ENCODE results near the gene CCL25. TPM values are rescaled to one million over a fixed set of nuclear protein-coding genes. Genes with fewer than 3 reads are reported as not detected.

Gene CCL25
- total and polyA plus RNA-seq, 2 donors (not counting 3 experiments of a cell fraction or from before 2014, with no cell fraction given): not detected

DNA sequence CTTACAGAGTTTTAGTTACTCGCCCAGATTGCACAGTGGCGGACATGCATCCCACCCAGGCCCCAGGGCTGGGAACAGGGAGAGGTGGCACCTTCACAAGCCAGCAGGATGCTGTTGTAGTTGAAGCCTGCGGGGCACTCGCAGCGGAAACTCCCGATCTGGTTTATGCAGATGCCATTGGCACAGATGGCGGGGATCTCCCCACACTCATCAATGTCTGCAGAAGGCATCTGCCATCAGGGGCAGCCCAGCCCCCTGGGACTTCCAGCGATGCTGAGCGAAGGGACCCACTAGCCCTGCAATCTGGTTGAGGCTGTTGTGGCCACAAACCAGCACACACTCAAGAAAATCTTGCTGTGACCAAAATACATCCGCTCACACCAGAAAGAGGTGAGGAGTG lies 44.6 kb downstream of the CCL25 start:
- Histone ChIP-seq H3K27me3 (ENCODE audit: control insufficient read depth in 2 of 2, insufficient read depth in 2 of 2, low read length in 2 of 2) (no peaks in the 10 kb centered on the region), H3K9me1 (replicated peaks; ENCODE audit: control insufficient read depth, extremely low read depth, insufficient read depth, low read length) (no peaks in the 10 kb centered on the region), H3K36me3 (ENCODE audit: control insufficient read depth in 2 of 2, extremely low read depth in 1 of 2, insufficient read depth in 2 of 2, low read length in 2 of 2) (no peaks in the 10 kb centered on the region), H3K9ac (replicated peaks; ENCODE audit: extremely low read depth, insufficient read depth, low read length) (no peak overlapping the region), H2AFZ (ENCODE audit: low read depth, low read length) (no peak overlapping the region), H3K27ac (ENCODE audit: insufficient read depth, low read depth, low read length) (no peak overlapping the region), H4K20me1 (replicated peaks; ENCODE audit: control insufficient read depth, extremely low read depth, insufficient read depth, low read length) (no peaks in the 10 kb centered on the region), H3K4me3 (replicated peaks in 1 of 3; ENCODE audit: insufficient read depth in 1 of 3, low read depth in 1 of 3, low read length in 3 of 3) (no peak overlapping the region), H3K9me3 (replicated peaks; ENCODE audit: control insufficient read depth, insufficient read depth, low read length) (peaks cover 8% of the 10 kb centered on the region), H3K4me2 (ENCODE audit: insufficient read depth, low read length) (no peak overlapping the region), H3K4me1 (ENCODE audit: control insufficient read depth, extremely low read depth, insufficient read depth, low read length) (no peaks in the 10 kb centered on the region), H3K79me2 (ENCODE audit: control insufficient read depth, insufficient read depth, low read length) (no peaks in the 10 kb centered on the region)
- ChIA-PET POLR2A (no interaction called here), CTCF (no interaction called here)
- DNase-seq (ENCODE audit: low read depth, low spot score) (no peak), FAIRE-seq (no peak)
- TF ChIP-seq JUN (IDR thresholded peaks at IDR 0.05; ENCODE audit: borderline replicate concordance, insufficient read depth, insufficient read length, low read depth) (no peak), MYC (IDR thresholded peaks at IDR 0.05; ENCODE audit: low read depth, low read length) (no peak), FOS (IDR thresholded peaks at IDR 0.05; ENCODE audit: borderline replicate concordance, insufficient read depth, low read length) (no peak), POLR2A (IDR thresholded peaks at IDR 0.05; ENCODE audit: low read depth, low read length) (no peak)
- TF ChIP-seq, protein P1, sequence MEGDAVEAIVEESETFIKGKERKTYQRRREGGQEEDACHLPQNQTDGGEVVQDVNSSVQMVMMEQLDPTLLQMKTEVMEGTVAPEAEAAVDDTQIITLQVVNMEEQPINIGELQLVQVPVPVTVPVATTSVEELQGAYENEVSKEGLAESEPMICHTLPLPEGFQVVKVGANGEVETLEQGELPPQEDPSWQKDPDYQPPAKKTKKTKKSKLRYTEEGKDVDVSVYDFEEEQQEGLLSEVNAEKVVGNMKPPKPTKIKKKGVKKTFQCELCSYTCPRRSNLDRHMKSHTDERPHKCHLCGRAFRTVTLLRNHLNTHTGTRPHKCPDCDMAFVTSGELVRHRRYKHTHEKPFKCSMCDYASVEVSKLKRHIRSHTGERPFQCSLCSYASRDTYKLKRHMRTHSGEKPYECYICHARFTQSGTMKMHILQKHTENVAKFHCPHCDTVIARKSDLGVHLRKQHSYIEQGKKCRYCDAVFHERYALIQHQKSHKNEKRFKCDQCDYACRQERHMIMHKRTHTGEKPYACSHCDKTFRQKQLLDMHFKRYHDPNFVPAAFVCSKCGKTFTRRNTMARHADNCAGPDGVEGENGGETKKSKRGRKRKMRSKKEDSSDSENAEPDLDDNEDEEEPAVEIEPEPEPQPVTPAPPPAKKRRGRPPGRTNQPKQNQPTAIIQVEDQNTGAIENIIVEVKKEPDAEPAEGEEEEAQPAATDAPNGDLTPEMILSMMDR (IDR thresholded peaks at IDR 0.05; ENCODE audit: extremely low read depth in 1 of 2, insufficient read depth in 1 of 2, low read depth in 1 of 2, low read length in 2 of 2): no peak
- no TSS peak for BruUV-seq (replicated peaks)
- dilution Hi-C loops (cut with MboI; ENCODE audit: extremely low pct_ligation_motif_present, low sequenced_read_pairs): no loop called here
- intact Hi-C loops (cut with micrococcal nuclease): no loop called here

DNA sequence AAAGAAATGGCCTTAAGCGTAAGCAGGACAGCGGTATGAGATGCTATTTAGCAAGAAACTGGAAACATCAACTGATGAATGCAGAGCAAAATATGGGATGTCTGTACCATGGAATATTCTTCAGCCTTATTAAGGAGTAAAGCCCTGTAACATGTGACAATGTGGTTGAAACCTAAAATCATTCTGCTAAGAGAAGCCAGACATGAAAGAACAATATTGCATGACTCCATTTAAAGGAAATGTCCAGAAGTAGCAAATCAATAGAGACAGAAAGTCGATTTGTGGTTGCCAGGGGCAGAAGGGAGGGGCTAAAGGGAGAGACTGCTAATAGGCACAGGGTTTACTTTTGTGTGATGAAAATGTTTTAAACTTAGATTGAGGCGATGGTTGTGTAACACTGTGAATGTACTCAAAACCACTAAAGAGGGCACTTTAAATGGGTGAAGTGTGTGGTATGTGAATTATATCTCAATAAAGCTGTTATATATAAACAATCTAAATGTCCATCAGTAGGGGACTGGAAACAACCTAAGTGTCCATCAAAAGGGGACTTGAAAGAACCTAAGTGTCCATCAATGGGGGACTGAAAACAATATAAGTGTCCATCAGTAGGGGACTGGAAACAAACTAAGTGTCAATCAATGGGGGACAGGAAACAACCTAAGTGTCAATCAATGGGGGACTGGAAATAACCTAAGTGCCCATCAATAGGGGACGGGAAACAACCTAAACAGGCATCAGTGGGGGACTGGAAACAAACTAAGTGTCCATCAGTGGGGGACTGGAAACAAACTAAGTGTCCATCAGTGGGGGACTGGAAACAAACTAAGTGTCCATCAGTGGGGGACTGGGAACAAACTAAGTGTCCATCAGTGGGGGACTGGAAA lies 45.4 kb downstream of the CCL25 start:
- ChIA-PET CTCF (no interaction called here), POLR2A (no interaction called here)
- H3K4me2 ChIP-seq (ENCODE audit: insufficient read depth, low read length): no peak overlapping the region
- FAIRE-seq (no peak), DNase-seq (ENCODE audit: low read depth, low spot score) (no peak)
- peaks cover 8% of the 10 kb centered on the region for H3K9me3 ChIP-seq (replicated peaks; ENCODE audit: control insufficient read depth, insufficient read depth, low read length)
- no peak overlapping the region for H3K27ac ChIP-seq (ENCODE audit: insufficient read depth, low read depth, low read length)
- TF ChIP-seq, protein P2, sequence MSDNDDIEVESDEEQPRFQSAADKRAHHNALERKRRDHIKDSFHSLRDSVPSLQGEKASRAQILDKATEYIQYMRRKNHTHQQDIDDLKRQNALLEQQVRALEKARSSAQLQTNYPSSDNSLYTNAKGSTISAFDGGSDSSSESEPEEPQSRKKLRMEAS (IDR thresholded peaks at IDR 0.05; ENCODE audit: insufficient read depth, insufficient read length): no peak
- TF ChIP-seq GATA2 (IDR thresholded peaks at IDR 0.05; ENCODE audit: insufficient read depth, insufficient read length, low read depth, low read length): no peak
- dilution Hi-C loops (cut with MboI; ENCODE audit: extremely low pct_ligation_motif_present, low sequenced_read_pairs) (no loop called here), intact Hi-C loops (cut with micrococcal nuclease) (no loop called here)
- H3K9me1 ChIP-seq (replicated peaks; ENCODE audit: control insufficient read depth, extremely low read depth, insufficient read depth, low read length): no peaks in the 10 kb centered on the region
- H3K79me2 ChIP-seq (ENCODE audit: control insufficient read depth, insufficient read depth, low read length): no peaks in the 10 kb centered on the region
- H2AFZ ChIP-seq (ENCODE audit: low read depth, low read length): no peak overlapping the region
- no peaks in the 10 kb centered on the region for H4K20me1 ChIP-seq (replicated peaks; ENCODE audit: control insufficient read depth, extremely low read depth, insufficient read depth, low read length)
- H3K36me3 ChIP-seq (ENCODE audit: control insufficient read depth in 2 of 2, extremely low read depth in 1 of 2, insufficient read depth in 2 of 2, low read length in 2 of 2): no peaks in the 10 kb centered on the region
- BruUV-seq (replicated peaks): no TSS peak
- no peaks in the 10 kb centered on the region for H3K27me3 ChIP-seq (ENCODE audit: control insufficient read depth in 2 of 2, insufficient read depth in 2 of 2, low read length in 2 of 2)
- no peak overlapping the region for H3K4me3 ChIP-seq (replicated peaks in 1 of 3; ENCODE audit: insufficient read depth in 1 of 3, low read depth in 1 of 3, low read length in 3 of 3)
- H3K4me1 ChIP-seq (ENCODE audit: control insufficient read depth, extremely low read depth, insufficient read depth, low read length): no peaks in the 10 kb centered on the region
- no peak overlapping the region for H3K9ac ChIP-seq (replicated peaks; ENCODE audit: extremely low read depth, insufficient read depth, low read length)

Measured in endothelial cell of umbilical vein (primary cell).